Neural progenitor cell (in vitro differentiated cells): ENCODE measurements around the gene SLC35G2. TPM values are rescaled to one million over a fixed set of nuclear protein-coding genes. Genes with fewer than 3 reads are reported as not detected.

Source experiments
- DNase-seq: peaks from one replicate; pipeline ENCODE4 v3.0.0-alpha.2; 2016; ENCODE audit warnings: low spot score
- H2AFZ ChIP-seq: fragments of 200-600 bp; sonication (generic); replicated peaks from 2 replicates; pipeline ENCODE4 v1.6.1; 2016; ENCODE audit warnings: antibody characterized with exemption
- H3F3A ChIP-seq: fragments of 200-600 bp; sonication (generic); 2 replicates; pipeline ENCODE4 v1.6.1; 2016; ENCODE audit warnings: antibody characterized with exemption, low read depth
- H3K27ac ChIP-seq: fragments of 200-600 bp; sonication (generic); 2 replicates; pipeline ENCODE4 v1.5.1; 2016; ENCODE audit warnings: mild to moderate bottlenecking
- H3K27me3 ChIP-seq: fragments of 200-600 bp; sonication (generic); 2 replicates; pipeline ENCODE4 v1.6.1; 2016; ENCODE audit warnings: mild to moderate bottlenecking, moderate library complexity
- H3K36me3 ChIP-seq: fragments of 200-600 bp; sonication (generic); 2 replicates; pipeline ENCODE4 v1.5.1; 2016
- H3K4me1 ChIP-seq: fragments of 200-600 bp; sonication (generic); 2 replicates; pipeline ENCODE4 v1.6.1; 2016; ENCODE audit warnings: mixed run types
- H3K4me2 ChIP-seq: fragments of 200-600 bp; sonication (generic); 2 replicates; pipeline ENCODE4 v1.6.1; 2016
- H3K4me3 ChIP-seq: fragments of 200-600 bp; sonication (generic); 2 replicates; pipeline ENCODE4 v1.5.1; 2016
- H3K79me2 ChIP-seq: fragments of 200-600 bp; sonication (generic); 2 replicates; pipeline ENCODE4 v1.6.1; 2016; ENCODE audit warnings: low read depth
- H3K9ac ChIP-seq: fragments of 200-600 bp; sonication (generic); 2 replicates; pipeline ENCODE4 v1.6.1; 2016
- H3K9me3 ChIP-seq: fragments of 200-600 bp; sonication (generic); 2 replicates; pipeline ENCODE4 v1.5.1; 2016; ENCODE audit warnings: low read depth
- H4K20me1 ChIP-seq: fragments of 200-600 bp; sonication (generic); 2 replicates; pipeline ENCODE4 v1.6.1; 2016; ENCODE audit warnings: low read depth
- H3K27ac Mint-ChIP-seq: 3 replicates; pipeline ENCODE4 v1.8.0; 2021; ENCODE audit warnings: mixed read lengths
- H3K27me3 Mint-ChIP-seq: 2 replicates; pipeline ENCODE4 v1.8.0; 2022; ENCODE audit warnings: low read depth, mild to moderate bottlenecking, inconsistent platforms, moderate library complexity, mixed read lengths; ENCODE audit not compliant: insufficient read depth
- H3K36me3 Mint-ChIP-seq: 3 replicates; pipeline ENCODE4 v1.8.0; 2021; ENCODE audit warnings: mixed read lengths
- H3K4me1 Mint-ChIP-seq: 3 replicates; pipeline ENCODE4 v1.8.0; 2021; ENCODE audit warnings: mixed read lengths
- H3K4me3 Mint-ChIP-seq: 3 replicates; pipeline ENCODE4 v1.8.0; 2021; ENCODE audit warnings: mild to moderate bottlenecking, moderate library complexity, mixed read lengths
- H3K9me3 Mint-ChIP-seq: 3 replicates; pipeline ENCODE4 v1.8.0; 2020; ENCODE audit warnings: mixed read lengths
- EZH2 ChIP-seq: fragments of 200-600 bp; sonication (generic); IDR thresholded peaks from 2 replicates; pipeline ENCODE4 v1.6.1; 2017; ENCODE audit warnings: antibody characterized with exemption, mild to moderate bottlenecking, moderate library complexity
- EZH2phosphoT487 ChIP-seq: fragments of 200-600 bp; sonication (generic); IDR thresholded peaks from 2 replicates; pipeline ENCODE4 v1.6.1; 2017; ENCODE audit warnings: antibody characterized with exemption
- total RNA-seq: library from RNA; depleted of rRNA; stranded (reverse); fragments of >200 nt; gene quantifications from 2 replicates; pipeline ENCODE4 v1.2.3, GENCODE V29; 2015; ENCODE audit warnings: low replicate concordance
- TF ChIP-seq, protein P1 (sequence below): fragments of 200-600 bp; sonication (generic); IDR thresholded peaks from 2 replicates; pipeline ENCODE4 v1.5.1; 2017; ENCODE audit warnings: antibody characterized with exemption, mild to moderate bottlenecking

SLC35G2 gene
- total RNA-seq, 1 donor from 2014 or later, result 1.5 TPM

DNA sequence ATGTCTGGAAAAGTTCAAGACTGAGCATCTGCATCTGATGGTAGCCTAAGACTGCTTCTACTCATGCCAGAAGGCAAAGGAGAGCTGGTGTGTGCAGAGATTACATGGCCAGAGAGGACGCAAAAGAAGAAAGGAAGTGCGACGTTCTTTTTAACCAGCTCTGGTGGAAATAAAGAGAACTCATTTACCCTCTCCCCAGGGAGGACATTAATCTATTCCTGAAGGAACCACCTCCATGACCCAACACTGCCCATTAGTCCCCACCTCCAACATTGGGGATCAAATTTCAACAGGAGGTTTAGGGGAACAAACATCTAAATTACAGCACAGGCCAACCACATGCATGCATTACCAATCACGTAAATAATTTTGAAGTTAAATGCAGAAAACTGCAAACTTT is 41.6 kb downstream of the SLC35G2 start:
- Mint-ChIP-seq H3K4me3 (peak overlapping the region; percentile 98), H3K27ac (no peak overlapping the region), H3K27me3 (no peaks in the 10 kb centered on the region), H3K9me3 (peaks cover 26% of the 10 kb centered on the region), H3K36me3 (peaks cover 37% of the 10 kb centered on the region), H3K4me1 (peaks cover 30% of the 10 kb centered on the region)
- no peak overlapping the region for H2AFZ ChIP-seq
- peaks cover 23% of the 10 kb centered on the region for H3K4me1 ChIP-seq
- DNase-seq, result peak; percentile 90
- H3K27ac ChIP-seq, result peak overlapping the region; percentile 94
- H3K27me3 ChIP-seq, result no peaks in the 10 kb centered on the region
- H3K9me3 ChIP-seq, result no peaks in the 10 kb centered on the region
- peaks cover 76% of the 10 kb centered on the region for H3K79me2 ChIP-seq
- peak; percentile 84 for TF ChIP-seq EZH2phosphoT487
- TF ChIP-seq, protein P1, sequence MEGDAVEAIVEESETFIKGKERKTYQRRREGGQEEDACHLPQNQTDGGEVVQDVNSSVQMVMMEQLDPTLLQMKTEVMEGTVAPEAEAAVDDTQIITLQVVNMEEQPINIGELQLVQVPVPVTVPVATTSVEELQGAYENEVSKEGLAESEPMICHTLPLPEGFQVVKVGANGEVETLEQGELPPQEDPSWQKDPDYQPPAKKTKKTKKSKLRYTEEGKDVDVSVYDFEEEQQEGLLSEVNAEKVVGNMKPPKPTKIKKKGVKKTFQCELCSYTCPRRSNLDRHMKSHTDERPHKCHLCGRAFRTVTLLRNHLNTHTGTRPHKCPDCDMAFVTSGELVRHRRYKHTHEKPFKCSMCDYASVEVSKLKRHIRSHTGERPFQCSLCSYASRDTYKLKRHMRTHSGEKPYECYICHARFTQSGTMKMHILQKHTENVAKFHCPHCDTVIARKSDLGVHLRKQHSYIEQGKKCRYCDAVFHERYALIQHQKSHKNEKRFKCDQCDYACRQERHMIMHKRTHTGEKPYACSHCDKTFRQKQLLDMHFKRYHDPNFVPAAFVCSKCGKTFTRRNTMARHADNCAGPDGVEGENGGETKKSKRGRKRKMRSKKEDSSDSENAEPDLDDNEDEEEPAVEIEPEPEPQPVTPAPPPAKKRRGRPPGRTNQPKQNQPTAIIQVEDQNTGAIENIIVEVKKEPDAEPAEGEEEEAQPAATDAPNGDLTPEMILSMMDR, result no peak
- peak overlapping the region; percentile 78 for H3K4me3 ChIP-seq
- H4K20me1 ChIP-seq, result peaks cover 36% of the 10 kb centered on the region
- peaks cover 39% of the 10 kb centered on the region for H3F3A ChIP-seq
- H3K4me2 ChIP-seq, result peak overlapping the region; percentile 100
- no peaks in the 10 kb centered on the region for H3K36me3 ChIP-seq
- H3K9ac ChIP-seq, result no peak overlapping the region

DNA sequence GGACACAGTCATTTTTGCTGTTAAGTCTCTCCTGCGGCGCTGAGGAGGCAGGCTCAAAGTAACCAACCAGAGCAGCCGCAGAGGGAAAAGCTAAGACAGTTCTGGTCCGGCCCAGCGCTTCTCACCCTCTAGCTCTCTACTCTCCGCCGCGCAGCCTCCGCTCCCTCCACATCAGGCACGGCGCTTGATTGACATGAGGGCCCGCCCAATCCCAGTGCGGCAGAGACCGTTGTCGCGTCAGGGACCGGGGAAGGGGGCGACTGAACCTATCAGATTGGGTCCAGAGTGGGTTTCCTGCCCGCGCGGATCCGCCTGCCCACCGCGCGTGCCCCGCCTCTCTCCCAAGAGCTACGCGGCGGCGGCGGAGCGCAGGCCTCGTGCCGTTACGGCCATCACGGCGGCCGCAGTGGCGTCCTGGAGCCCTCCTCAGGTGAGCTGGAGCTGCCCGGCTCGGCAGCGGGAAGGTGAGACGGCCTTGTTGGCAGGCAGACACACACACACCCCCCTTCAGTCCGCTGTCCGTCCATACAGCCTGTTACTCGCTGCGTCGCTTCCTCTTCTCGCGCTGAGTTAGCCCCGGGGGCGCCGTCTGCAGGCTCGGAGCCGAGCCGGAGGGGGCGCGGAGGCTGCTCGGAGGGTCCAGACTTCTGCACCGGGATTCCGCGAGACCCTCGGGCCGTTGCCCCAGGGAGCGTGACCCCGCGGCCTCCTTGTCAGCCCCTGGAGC is 43.1 kb downstream of the SLC35G2 start, which contains the start of gene NCK1:
Gene NCK1 (plus strand): TSS at position 319 of the 727 bp plus-strand sequence. CDS start 65,794 bp downstream, outside the sequence.
- TF ChIP-seq EZH2 (peak; percentile 20), EZH2phosphoT487 (no peak)
- TF ChIP-seq, protein P1, result peak; percentile 40
- peaks cover 35% of the 10 kb centered on the region for H3K36me3 Mint-ChIP-seq
- Histone ChIP-seq H3K9ac (peak within 1 kb of the TSS; percentile 50), H3K4me2 (peak within 1 kb of the TSS; percentile 100), H4K20me1 (peaks cover 36% of the 10 kb centered on the region), H3K4me1 (peaks cover 23% of the 10 kb centered on the region), H2AFZ (peak within 1 kb of the TSS; percentile 84), H3K79me2 (peaks cover 76% of the 10 kb centered on the region), H3F3A (peaks cover 39% of the 10 kb centered on the region), H3K9me3 (no peaks in the 10 kb centered on the region), H3K4me3 (peak within 1 kb of the TSS; percentile 78), H3K27me3 (no peaks in the 10 kb centered on the region), H3K36me3 (no peaks in the 10 kb centered on the region), H3K27ac (peak within 1 kb of the TSS; percentile 94)
- peak; percentile 98 for DNase-seq
- H3K27ac Mint-ChIP-seq, result peak within 1 kb of the TSS; percentile 95
- H3K9me3 Mint-ChIP-seq, result peaks cover 17% of the 10 kb centered on the region
- peaks cover 33% of the 10 kb centered on the region for H3K4me1 Mint-ChIP-seq
- peak within 1 kb of the TSS; percentile 98 for H3K4me3 Mint-ChIP-seq
- peaks cover 3% of the 10 kb centered on the region for H3K27me3 Mint-ChIP-seq

DNA sequence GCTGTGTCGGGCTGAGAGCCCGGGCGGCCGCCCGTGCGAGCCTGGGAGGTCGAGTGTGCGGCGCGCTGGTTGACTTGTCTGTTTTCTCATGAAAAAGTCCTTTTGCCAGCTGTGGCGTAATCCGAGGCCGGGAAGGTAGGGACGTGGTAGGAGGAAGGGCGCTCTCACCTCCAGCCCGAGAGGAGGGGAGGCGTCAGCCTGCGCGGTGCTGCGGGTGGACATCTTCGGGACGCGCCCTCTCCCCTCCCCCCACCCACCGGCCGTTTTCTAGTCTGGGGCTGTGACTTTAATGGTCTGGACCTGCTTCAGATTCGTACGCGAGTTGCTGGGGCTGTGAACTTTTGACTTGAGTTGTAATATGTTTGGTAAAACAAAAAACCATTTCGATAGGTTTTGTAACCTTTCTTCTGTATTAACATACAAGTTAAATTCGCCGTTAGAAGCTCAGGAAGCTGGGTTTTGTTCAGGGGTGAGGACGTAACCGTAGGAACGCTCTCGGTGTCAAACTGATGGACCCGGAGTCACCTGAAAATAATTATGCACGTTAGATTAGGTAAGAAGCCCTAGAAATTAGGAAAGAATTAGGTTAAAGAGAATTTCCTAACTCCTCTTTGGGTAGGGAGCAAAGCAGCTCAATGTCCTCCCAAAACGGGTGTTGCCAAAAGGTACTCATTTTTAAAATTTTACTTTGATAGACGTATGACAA is 43.8 kb downstream of the SLC35G2 start:
- no peak for DNase-seq
- H3K4me1 ChIP-seq, result peaks cover 23% of the 10 kb centered on the region
- peak overlapping the region; percentile 94 for H3K27ac ChIP-seq
- H3F3A ChIP-seq, result peaks cover 39% of the 10 kb centered on the region
- H3K4me1 Mint-ChIP-seq, result peaks cover 33% of the 10 kb centered on the region
- H3K79me2 ChIP-seq, result peaks cover 78% of the 10 kb centered on the region
- H3K27me3 ChIP-seq, result no peaks in the 10 kb centered on the region
- TF ChIP-seq EZH2phosphoT487 (no peak), EZH2 (no peak)
- TF ChIP-seq, protein P1, result no peak
- peak overlapping the region; percentile 86 for H3K27ac Mint-ChIP-seq
- peaks cover 3% of the 10 kb centered on the region for H3K27me3 Mint-ChIP-seq
- no peaks in the 10 kb centered on the region for H3K36me3 ChIP-seq
- H3K36me3 Mint-ChIP-seq, result peaks cover 35% of the 10 kb centered on the region
- peak overlapping the region; percentile 50 for H3K9ac ChIP-seq
- no peaks in the 10 kb centered on the region for H3K9me3 ChIP-seq
- peak overlapping the region; percentile 98 for H3K4me3 Mint-ChIP-seq
- peak overlapping the region; percentile 84 for H2AFZ ChIP-seq
- H3K9me3 Mint-ChIP-seq, result peaks cover 17% of the 10 kb centered on the region
- H3K4me2 ChIP-seq, result peak overlapping the region; percentile 100
- peak overlapping the region; percentile 78 for H3K4me3 ChIP-seq
- peaks cover 33% of the 10 kb centered on the region for H4K20me1 ChIP-seq
